NCI-H187 treated with DMSO at 0.1 percent for 48 hours (cell line): ENCODE data around the gene SUSD6.
"Not testable (repeated sequence)": the region's sequence is repeated elsewhere in the genome, so short reads cannot be mapped to it uniquely, and the experiment has no call there.

Experiments
- DNase-seq: peaks from one replicate; lab custom pipeline; 2025; lab: John Stamatoyannopoulos, UW

SUSD6 gene

GRCh38 chr14:69593018-69593677 is 18.2 kb upstream of the SUSD6 start:
- no peak for DNase-seq

- DNase-seq, result no peak
Observed at GRCh38 chr14:69594846-69595245, 16.6 kb upstream of the SUSD6 start.

- DNase-seq, result no peak
Observed at GRCh38 chr14:69595336-69595735, 16.1 kb upstream of the SUSD6 start.

- not testable (repeated sequence) for DNase-seq
Observed at GRCh38 chr14:69599431-69599830, 12.0 kb upstream of the SUSD6 start.

- DNase-seq, result no peak
Observed at GRCh38 chr14:69600304-69600891, 11.0 kb upstream of the SUSD6 start.

GRCh38 chr14:69605738-69606137 is 5.7 kb upstream of the SUSD6 start:
- no peak for DNase-seq

- no peak for DNase-seq
Observed at GRCh38 chr14:69606258-69607184, 4.9 kb upstream of the SUSD6 start.

GRCh38 chr14:69610020-69610873 is 1.1 kb upstream of the SUSD6 start:
- no peak for DNase-seq

GRCh38 chr14:69610874-69611171 is 573 bp upstream of the SUSD6 start:
- no peak for DNase-seq

GRCh38 chr14:69612014-69612782 is 802 bp downstream of the SUSD6 start:
- DNase-seq, result no peak

- DNase-seq, result no peak
Observed at GRCh38 chr14:69612783-69613130, 1.4 kb downstream of the SUSD6 start.

- DNase-seq, result no peak
Observed at GRCh38 chr14:69613312-69614073, 2.1 kb downstream of the SUSD6 start.

GRCh38 chr14:69614592-69614991 is 3.2 kb downstream of the SUSD6 start:
- DNase-seq, result no peak

GRCh38 chr14:69615121-69615495 is 3.7 kb downstream of the SUSD6 start:
- DNase-seq, result no peak

GRCh38 chr14:69615496-69616407 is 4.4 kb downstream of the SUSD6 start:
- DNase-seq, result no peak

- DNase-seq, result no peak
Observed at GRCh38 chr14:69616408-69616773, 5.0 kb downstream of the SUSD6 start.

GRCh38 chr14:69617796-69618195 is 6.4 kb downstream of the SUSD6 start:
- DNase-seq, result no peak

GRCh38 chr14:69619012-69619411 is 7.6 kb downstream of the SUSD6 start:
- DNase-seq, result no peak

GRCh38 chr14:69620211-69620611 is 8.8 kb downstream of the SUSD6 start:
- DNase-seq, result no peak

GRCh38 chr14:69620981-69621380 is 9.6 kb downstream of the SUSD6 start:
- no peak for DNase-seq
